Glomerular endothelial cell (primary cell): ENCODE measurements around the gene CPM. TPM values are rescaled to one million over a fixed set of nuclear protein-coding genes. Genes with fewer than 3 reads are reported as not detected.
"Not testable (repeated sequence)": the region's sequence is repeated elsewhere in the genome, so short reads cannot be mapped to it uniquely, and the experiment has no call there.

Experiments used
- DNase-seq: peaks from one replicate; pipeline ENCODE4 v3.0.0-alpha.2; 2011; ENCODE audit warnings: low read depth, low spot score; ENCODE audit errors: extremely low read depth
- total RNA-seq: library from RNA; depleted of rRNA; stranded (reverse); fragments of >200 nt; gene quantifications from 2 replicates; pipeline ENCODE4 v1.2.3, GENCODE V29; 2015

CPM gene
- total RNA-seq, 1 donor from 2014 or later = 2.0 TPM

DNA sequence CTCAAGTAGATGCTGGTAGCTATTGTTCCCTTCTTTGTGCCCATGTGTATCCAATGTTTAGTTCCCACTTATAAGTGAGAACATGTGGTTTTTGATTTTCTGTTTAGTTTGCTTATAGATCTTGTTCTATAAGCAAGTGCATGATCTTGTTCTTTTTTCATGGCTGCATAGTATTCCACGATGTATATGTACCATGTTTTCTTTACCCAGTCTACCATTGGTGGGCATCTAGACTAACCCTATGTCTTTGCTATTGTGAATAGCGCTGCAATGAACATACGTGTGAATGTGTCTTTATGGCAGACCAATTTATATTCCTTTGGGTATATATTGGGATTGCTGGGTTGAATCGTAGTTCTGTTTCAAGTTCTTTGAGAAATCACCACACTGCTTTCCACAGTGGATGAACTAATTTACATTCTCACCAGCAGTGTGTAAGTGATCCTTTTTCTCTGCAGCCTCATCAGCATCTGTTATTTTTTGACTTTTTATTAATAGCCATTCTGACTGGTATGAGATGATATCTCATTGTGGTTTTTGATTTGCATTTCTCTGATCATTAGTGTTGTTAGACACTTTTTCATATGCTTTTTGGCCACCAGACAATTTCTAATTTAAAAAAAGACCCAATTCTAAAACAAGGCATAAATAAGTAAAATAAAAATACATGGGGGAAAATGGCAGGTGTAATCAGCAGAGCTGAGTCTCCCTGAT is 50.6 kb downstream of the CPM start:
- DNase-seq = no peak

DNA sequence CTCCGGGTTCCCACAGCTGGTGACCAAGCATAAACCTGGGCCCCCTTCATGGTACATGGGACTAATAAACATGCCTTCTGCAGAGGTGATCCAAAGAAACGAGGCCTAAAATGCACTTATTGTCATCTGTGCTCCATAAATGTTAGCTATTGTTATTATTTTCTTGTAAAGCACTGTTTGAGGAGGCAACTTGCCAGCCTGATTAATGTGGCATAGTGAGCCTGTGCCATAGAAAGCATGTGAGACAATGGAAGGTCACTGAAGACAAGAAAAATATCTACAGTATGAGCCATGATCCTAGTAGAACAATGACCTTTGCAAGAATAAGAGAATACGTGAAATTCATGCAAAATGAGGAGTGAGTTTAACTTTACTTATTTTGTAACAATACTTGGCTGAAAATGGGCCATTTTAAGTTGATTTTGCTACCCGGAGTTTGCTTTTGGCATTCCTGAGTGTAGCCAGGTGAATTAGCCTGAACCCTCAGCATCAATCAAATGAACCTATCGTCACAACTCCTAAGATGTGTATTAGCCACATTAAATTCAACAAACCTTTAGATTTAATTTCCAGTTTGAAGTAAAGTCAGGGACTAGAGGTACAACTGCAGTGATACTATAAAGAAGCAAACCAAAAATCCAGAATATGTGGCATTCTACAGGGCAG is 52.2 kb downstream of the CPM start:
- DNase-seq = no peak

DNA sequence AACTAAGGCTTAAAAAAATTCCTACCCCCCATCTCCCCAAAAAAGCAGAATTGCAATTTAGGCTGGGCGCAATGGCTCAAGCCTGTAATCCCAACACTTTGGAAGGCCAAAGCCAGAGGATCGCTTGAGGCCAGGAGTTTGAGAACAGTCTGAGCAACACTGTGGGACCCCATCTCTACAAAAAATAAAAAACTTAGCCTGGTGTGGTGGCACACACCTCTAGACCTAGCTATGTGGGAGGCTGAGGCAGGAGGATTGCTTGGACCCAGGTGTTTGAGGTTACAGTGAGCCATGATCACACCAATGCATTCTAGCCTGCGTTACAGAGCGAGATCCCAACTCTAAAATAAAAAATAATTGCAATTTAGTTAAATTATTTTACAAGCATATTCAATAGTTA is 54.1 kb downstream of the CPM start:
- no peak for DNase-seq

DNA sequence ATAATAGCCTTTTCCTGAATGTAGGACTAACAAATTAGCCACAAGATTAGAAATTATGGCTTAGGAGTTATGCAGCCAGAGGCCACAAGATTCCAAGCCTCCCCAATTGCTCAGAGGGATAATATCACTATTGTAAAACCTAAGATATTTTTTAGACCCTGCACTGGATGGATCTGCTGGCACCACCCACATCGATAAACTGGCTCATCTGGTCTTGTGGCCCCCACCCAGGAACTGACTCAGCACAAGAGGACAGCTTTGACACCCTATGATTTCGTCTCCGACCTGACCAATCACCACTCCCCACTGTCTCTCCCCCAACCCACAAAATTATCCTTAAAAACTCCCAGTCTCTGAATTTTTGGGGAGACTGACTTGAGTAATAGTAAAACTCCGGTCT is 54.7 kb downstream of the CPM start:
- DNase-seq = no peak

DNA sequence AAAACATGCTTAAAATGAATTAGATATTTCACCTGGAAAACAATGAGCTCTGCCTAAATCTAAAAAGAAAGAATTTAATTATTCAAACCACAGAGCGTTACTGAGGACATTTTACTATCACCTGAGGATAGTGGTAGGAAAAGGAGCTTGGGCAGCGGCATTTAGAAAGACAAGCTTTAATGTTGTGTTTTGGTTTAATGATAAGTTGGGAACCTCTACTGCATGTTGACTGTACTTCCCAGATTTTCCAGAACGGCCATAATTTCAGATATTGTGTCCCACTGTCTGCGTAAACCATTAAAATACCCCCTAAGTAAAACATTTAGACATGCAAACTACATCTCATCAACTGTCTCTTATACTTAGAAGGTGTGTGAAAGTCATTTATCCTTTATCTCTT is 55.4 kb downstream of the CPM start:
- no peak for DNase-seq

DNA sequence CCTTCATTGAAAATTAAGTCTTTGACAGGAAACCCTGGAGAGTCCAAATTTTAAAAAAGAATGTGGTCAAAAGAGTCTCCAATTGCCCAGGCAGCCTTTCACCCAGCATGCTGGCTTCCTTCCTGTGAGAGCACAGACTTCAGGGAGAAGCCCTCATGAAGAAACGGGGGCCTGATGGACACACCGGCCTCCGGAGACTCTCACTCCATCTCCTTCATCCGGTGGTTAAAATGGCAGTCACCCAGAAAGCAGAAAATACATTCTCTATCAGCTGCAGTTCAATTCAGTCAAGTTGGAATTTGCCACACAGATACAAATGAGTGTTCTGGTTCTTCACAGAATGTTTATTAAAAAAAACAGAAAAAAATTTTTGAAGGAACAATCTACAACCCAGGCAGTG is 56.5 kb downstream of the CPM start:
- DNase-seq = no peak

DNA sequence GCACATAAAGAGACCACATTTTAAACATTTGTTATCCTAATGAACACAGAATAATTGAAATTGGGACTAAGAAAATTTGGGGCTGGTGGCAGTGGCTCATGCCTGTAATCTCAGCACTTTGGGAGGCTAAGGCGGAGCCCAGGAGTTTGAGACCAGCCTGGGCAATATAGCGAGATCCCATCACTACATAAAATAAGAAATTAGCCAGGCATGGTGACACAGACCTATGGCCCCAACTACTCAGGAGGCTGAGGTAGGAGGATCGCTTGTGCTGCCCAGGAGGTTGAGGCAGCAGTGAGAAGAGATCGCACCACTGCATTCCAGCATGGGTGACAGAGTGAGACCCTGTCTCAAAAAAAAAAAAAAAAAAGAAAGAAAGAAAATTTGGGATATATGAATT is 59.7 kb downstream of the CPM start:
- DNase-seq = no peak

DNA sequence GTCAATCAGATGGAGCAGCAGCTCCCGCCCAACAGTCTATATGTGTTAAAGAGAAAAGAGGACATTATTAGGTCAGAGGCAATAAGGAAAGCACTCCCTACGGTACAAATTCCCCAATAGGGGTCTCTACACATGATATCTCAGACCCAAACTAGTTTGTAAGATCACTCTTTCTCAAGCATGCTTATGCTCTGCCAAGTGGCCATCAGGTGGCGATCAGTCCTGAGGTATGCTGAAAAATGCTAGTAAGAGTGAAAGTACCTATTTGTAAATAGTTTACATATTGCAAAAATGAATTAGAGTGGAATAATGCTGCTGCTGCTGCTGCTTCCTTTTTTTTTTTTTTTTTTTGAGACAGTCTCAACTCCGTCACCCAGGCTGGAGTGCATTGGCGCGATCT is 61.0 kb downstream of the CPM start:
- no peak for DNase-seq

DNA sequence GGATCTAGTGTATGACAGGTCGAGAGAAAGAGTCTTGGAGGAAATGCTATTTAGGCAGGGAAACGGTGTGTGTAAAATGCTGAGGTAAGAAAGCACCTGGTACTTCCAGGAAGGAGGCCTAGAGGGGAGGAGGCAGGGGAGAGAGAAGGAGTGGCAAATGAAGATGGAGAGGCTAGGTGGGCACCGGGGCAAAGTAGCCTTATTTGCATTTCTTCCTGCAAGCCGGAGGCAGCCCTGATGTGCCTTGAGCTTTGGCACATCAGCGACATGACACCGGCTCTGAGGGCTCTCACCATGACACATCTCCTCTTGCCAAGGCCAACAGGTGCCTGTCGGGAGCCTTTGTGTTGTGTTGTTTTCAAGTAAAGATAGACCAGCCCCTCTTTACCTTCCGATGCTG is 61.6 kb downstream of the CPM start:
- no peak for DNase-seq

DNA sequence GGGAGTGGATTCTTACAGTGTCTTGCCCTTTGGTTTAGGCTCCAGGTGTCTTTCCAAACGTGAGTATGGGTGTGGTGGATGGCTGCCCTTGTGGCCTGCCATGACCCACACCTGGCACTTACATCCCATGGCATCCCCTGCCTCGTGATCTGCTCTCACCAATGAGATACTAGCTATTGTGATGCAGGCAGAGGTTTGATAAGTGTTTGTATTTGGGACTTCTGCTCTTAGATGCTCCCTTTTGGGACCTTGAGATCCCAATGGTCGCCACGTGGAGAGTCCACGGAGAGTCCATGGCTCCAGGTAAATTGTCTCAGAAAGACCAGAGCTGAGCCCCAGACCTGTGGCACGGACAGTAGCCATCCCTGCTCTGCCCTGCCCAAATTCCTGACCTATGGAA is 62.5 kb downstream of the CPM start:
- no peak for DNase-seq

DNA sequence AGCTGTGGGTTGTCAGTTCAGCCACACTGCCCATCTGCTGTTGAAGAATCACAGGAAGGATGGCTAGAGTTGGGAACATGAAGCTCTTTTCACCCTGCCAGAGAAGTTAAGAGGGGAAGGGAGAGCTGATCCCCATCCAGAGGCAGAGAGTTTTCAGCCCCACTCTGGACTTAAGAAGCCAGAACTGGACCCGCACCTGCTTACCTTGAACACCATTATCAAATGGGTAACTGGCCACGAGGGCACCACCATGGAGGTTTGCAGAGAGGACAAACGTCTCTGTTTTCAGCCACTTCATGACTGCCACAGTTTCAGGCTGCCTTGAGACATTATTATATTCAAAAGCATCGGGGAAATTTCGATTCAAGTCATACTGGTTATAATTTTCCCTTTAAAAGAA is 63.0 kb downstream of the CPM start:
- DNase-seq = no peak

DNA sequence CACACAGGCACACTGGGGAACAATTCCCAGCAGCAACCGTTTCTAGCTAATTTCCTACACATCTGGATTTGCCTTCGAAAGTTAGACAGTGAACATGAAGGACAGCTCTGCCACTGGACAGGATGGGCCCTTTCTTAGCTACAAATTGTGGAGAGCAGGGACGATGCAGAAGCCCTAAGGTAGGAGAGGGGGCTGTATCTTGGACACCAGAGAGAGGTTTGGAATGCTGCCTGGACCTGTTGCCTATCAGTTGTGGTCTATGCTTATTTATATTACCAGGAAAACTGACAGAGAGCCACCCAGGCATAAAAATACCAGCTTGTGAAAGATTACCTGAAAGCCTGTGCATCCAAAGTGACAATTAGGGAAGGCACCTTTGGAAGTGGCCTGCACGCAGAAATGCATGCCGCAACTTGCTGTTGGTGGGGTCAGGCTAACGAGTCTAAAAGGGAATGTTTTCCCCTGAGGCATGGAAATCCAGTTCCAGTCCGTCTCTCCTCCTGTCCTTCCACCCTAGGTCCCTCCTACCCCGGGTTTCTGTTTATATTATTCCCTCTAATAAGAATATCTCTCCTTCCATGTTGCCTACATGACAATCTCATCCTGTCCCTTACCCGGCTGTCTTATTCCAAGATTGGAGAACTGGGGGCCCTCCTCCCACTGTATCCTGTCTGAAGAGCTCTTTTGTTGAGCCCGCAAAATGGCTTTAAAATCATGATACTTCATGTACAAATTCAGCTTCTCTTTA is 64.8 kb downstream of the CPM start:
- DNase-seq = no peak

DNA sequence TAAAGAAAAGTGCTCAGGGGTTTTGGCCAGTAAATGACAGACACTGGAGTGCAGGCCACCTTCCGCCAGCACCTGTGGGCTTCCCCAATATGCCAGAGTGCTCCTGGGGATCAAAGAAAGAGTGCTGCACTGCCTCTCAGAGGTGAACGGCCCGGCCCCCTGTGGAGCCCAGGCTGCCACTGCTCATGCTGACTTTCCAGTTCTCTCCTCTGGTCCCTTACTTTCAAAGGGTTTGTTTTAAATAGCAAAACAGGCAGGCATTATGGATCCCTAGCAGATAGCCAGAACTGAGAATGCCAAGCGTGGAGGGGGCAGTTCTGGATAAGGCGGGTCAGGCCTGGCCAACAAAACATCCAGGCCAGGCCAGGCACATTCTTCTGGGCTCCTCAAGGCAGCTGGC is 65.4 kb downstream of the CPM start:
- no peak for DNase-seq

DNA sequence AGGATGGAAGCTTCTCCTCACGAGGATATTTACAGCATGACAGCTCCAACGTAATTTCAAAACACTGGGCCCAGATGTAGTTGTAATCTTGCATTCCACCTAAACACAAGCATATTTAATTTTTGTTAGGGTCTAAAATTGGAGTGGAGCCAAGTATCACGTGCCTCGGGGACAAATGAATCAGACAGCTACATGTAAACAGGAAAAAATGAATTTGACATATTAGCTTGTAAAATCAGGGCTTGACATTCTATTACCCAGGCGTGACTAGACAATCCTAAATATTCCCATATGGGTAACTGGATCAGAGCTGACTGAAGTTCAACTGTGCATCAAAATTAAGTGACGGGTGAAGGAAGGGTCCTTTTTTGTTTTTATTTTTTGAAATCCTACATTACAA is 66.0 kb downstream of the CPM start:
- DNase-seq = no peak

DNA sequence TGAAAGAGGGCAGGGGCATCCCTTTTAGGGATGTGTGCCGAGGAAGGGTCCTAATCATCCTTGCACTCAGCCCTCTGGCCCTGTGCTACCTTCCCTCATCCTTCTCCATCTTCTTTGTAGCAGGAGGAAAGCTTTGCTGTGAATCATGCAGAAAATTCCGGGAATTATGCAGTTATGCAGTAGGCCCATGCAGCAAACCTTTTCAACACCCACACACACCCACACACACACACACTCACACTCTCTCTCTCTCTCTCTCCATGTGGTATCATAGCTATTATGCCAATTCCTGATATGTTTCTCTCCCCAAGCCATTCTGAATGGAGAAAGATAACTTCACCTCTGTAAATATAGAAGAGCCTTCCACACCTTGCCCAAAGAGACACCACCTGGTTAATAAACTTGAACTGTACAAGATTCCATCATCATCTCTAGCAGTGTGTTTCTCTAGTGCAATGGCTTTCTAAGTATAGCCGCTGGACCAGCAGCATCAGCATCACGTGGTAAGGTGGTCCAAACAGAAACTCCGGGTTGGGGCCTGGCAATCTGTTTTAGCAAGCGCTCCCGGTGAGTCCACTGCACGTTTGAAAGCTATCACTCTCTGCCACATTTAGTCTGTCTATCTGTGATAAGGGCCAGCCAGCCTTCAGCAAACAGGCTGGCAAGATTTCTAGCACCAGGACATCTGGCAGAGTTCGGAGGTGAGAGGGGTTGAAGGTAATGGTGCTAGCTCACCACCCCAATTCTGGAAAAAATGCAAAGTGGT is 67.4 kb downstream of the CPM start:
- DNase-seq = no peak

DNA sequence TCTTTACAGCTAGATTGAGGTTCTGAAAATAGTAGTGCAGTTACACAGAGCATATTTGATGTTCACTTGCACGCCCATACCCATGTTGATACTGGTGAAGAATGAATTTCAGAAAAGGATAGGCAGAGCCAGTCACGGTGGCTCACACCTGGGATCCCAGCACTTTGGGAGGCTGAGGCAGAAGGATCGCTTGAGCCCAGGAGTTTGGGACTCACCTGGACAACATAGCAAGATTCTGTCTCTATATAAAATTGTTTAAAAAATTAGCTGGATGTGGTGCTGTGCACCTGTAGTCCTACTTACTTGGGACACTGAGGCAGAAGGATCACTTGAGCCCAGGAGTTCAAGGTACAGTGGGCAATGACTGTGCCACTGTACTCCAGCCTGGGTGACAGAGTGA is 68.4 kb downstream of the CPM start:
- DNase-seq = no peak

DNA sequence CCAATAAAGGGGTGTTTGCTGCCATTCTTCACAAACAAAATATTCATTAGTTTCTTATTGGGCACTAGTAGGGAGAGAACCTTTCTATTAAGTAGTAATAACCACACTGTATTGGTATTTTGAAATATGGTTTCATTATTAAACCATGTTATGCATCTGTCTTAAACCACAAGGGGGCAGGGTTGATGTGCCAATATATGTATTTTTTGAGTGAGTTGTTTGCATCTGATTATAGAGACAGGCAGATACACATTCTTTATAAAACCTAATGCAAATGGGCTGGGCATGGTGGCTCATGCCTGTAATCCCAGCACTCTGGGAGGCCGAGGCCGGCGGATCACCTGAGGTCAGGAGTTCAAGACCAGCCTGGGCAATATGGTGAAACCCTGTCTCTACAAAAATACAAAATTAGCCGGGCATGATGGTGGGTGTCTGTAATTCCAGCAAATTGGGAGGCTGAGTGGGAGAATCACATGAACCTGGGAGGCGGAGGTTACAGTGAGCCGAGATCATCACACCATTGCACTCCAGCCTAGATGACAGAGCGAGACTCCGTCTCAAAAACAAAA is 69.0 kb downstream of the CPM start:
- not testable (repeated sequence) for DNase-seq

DNA sequence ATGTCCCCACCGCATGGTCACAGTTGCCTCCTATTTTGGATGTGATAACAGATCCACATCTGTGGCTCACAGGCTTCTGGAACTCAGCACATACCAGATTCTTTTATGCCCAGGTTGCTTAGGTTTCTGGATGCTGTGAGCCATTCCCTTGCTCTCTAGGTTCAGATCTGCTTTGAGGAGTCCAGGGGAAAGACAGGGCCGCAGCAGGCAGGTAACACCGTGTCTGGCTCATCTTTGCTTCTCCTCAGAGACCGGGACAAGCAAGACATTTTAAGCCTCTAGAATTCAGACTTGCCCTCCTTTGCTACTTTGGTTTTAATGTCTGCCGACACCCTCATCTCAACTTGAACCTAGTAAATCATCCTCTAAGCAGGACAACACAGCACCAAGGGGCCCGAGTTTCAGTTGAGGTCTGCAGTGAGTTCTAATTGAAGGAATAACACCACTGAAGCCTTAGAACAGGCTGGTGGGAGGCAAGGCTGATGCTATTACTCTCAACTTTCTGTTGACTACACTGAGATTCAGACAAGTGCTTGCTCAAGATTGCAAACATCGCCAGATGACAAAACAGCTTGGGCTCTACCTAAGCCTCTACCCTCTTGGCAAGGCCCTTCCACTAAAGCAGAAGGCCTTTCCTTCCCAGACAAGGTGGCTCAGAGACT is 69.7 kb downstream of the CPM start:
- no peak for DNase-seq

DNA sequence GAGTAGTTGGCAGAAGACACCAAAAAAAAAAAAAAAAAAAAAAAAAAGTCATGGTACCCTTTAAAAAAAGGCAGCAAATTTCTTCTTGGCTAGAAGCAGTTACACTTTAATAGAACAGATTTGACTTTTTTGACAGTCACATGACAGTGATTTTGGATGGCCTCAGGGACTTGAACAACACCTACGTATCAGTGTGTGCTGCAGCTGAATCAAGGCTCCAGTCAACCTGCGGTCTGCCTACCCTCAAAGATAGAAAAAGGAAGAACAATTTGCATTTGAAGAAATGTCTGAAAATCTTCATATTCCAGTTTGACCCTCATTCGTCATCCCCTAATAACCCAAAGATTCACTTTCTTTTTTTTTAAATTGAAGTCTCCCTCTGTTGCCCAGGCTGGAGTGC is 71.1 kb downstream of the CPM start:
- no peak for DNase-seq

DNA sequence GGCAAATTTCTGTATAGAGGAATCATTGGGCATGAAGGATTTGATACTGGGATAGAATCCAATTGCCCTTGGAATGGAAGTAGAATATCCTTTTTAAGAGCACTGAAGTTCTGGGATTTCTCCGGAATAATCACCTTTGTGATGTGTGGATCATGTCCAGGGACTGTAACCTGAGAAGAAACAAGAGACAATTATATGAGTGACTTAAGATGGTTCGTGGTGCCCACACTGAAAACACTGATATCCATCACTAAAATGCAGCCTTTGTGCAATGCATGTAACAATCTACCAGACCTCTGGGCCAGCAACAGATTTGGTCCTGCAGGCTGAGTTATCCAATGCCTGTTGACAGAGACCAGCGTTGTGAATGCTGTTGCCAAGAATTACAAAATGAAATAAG is 76.5 kb downstream of the CPM start:
- no peak for DNase-seq
